Muscle layer of colon (tissue), 2 donors: ENCODE data around the gene SCML1.

ENCODE experiments used
- H3K27ac ChIP-seq: one replicate; pipeline ENCODE4 v1.7.0; 2013; ENCODE audit warnings: low read depth, mild to moderate bottlenecking, low read length, moderate library complexity
- H3K27me3 ChIP-seq, 2 donors: one replicate each; pipeline ENCODE4 v1.7.0; 2013; ENCODE audit warnings: low read length in 2 of 2, mild to moderate bottlenecking in 2 of 2; ENCODE audit not compliant: insufficient read depth in 2 of 2, control insufficient read depth in 1 of 2
- H3K36me3 ChIP-seq: one replicate; pipeline ENCODE4 v1.7.0; 2013; ENCODE audit warnings: mild to moderate bottlenecking, low read length; ENCODE audit not compliant: insufficient read depth
- H3K4me1 ChIP-seq: one replicate; pipeline ENCODE4 v1.7.0; 2013; ENCODE audit warnings: mild to moderate bottlenecking, low read length; ENCODE audit not compliant: insufficient read depth
- H3K4me3 ChIP-seq, 2 donors: one replicate each; pipeline ENCODE4 v1.7.0; 2013; ENCODE audit warnings: low read length in 2 of 2, low read depth in 1 of 2, mild to moderate bottlenecking in 1 of 2, moderate library complexity in 1 of 2
- H3K9ac ChIP-seq: one replicate; pipeline ENCODE4 v1.7.0; 2013; ENCODE audit warnings: low read length
- H3K9me3 ChIP-seq: one replicate; pipeline ENCODE4 v1.7.0; 2013; ENCODE audit warnings: mild to moderate bottlenecking, low read length
- donor health status: abdominal sarcoma.
- donor health status: Adenocarcinoma of cecum.

Gene SCML1

GRCh38 chrX:17713288-17713687, 24.0 kb upstream of the SCML1 start:
- Histone ChIP-seq H3K9ac (no peak overlapping the region), H3K9me3 (no peaks in the 10 kb centered on the region), H3K27ac (no peak overlapping the region), H3K27me3 (no peaks in the 10 kb centered on the region), H3K4me3 (no peak overlapping the region), H3K4me1 (peaks cover 6% of the 10 kb centered on the region), H3K36me3 (no peaks in the 10 kb centered on the region)

GRCh38 chrX:17718649-17719165, 18.6 kb upstream of the SCML1 start:
- no peak overlapping the region for H3K9ac ChIP-seq
- H3K9me3 ChIP-seq, result no peaks in the 10 kb centered on the region
- H3K27me3 ChIP-seq, result no peaks in the 10 kb centered on the region
- no peak overlapping the region for H3K27ac ChIP-seq
- H3K4me3 ChIP-seq, result no peak overlapping the region
- H3K36me3 ChIP-seq, result no peaks in the 10 kb centered on the region
- no peaks in the 10 kb centered on the region for H3K4me1 ChIP-seq

- no peaks in the 10 kb centered on the region for H3K27me3 ChIP-seq
- H3K36me3 ChIP-seq, result no peaks in the 10 kb centered on the region
- H3K27ac ChIP-seq, result no peak overlapping the region
- H3K4me1 ChIP-seq, result no peaks in the 10 kb centered on the region
- H3K4me3 ChIP-seq, result no peak overlapping the region
- no peak overlapping the region for H3K9ac ChIP-seq
- H3K9me3 ChIP-seq, result no peaks in the 10 kb centered on the region
These were observed 17.6 kb upstream of the SCML1 start for GRCh38 chrX:17719711-17720110.

- Histone ChIP-seq H3K27me3 (peaks cover 0 to 5% of the 10 kb centered on the region in 2 donors), H3K27ac (no peak overlapping the region), H3K36me3 (no peaks in the 10 kb centered on the region), H3K4me3 (no peak overlapping the region), H3K4me1 (no peaks in the 10 kb centered on the region), H3K9me3 (no peaks in the 10 kb centered on the region), H3K9ac (no peak overlapping the region)
These were observed 15.6 kb upstream of the SCML1 start for GRCh38 chrX:17721715-17722114.

- Histone ChIP-seq H3K4me1 (no peaks in the 10 kb centered on the region), H3K27me3 (peaks cover 0 to 5% of the 10 kb centered on the region in 2 donors), H3K9ac (no peak overlapping the region), H3K4me3 (no peak overlapping the region), H3K9me3 (no peaks in the 10 kb centered on the region), H3K36me3 (peaks cover 8% of the 10 kb centered on the region), H3K27ac (no peak overlapping the region)
These were observed 12.1 kb upstream of the SCML1 start for GRCh38 chrX:17725181-17725580.

GRCh38 chrX:17732138-17732783, 5.0 kb upstream of the SCML1 start:
- Histone ChIP-seq H3K36me3 (peaks cover 8% of the 10 kb centered on the region), H3K9ac (no peak overlapping the region), H3K4me3 (no peak overlapping the region), H3K9me3 (no peaks in the 10 kb centered on the region), H3K27me3 (no peaks in the 10 kb centered on the region), H3K27ac (no peak overlapping the region), H3K4me1 (no peaks in the 10 kb centered on the region)

GRCh38 chrX:17735406-17735805, 1.9 kb upstream of the SCML1 start:
- Histone ChIP-seq H3K27me3 (peaks cover 0 to 4% of the 10 kb centered on the region in 2 donors), H3K4me1 (no peaks in the 10 kb centered on the region), H3K36me3 (no peaks in the 10 kb centered on the region), H3K9ac (no peak overlapping the region), H3K9me3 (no peaks in the 10 kb centered on the region), H3K27ac (peak overlapping the region; percentile 3), H3K4me3 (no peak overlapping the region)

DNA sequence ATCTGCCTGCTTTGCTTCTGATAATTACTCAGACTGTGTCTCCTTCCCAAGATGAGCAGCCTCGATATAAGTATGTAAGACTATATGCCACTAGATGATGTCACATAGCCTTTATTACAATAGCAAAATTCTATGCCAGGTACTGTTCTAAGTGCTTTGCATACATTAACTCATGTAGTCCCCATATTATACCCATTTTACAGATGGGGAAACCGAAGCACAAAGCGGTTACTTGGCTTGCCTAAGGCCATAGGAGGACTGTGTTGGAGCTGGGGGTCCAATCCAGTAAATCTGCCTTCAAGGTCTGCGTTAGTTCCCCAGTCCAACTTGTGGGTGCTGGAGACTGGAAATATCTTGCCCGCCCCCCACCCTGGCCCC, 826 bp upstream of the SCML1 start:
- H3K36me3 ChIP-seq, result no peaks in the 10 kb centered on the region
- H3K4me1 ChIP-seq, result no peaks in the 10 kb centered on the region
- no peaks in the 10 kb centered on the region for H3K9me3 ChIP-seq
- peaks cover 4 to 5% of the 10 kb centered on the region in 2 donors for H3K27me3 ChIP-seq
- H3K4me3 ChIP-seq, result peak overlapping the region in 1 of 2 donors; percentile 39
- H3K27ac ChIP-seq, result peak overlapping the region; percentile 35
- no peak overlapping the region for H3K9ac ChIP-seq

DNA sequence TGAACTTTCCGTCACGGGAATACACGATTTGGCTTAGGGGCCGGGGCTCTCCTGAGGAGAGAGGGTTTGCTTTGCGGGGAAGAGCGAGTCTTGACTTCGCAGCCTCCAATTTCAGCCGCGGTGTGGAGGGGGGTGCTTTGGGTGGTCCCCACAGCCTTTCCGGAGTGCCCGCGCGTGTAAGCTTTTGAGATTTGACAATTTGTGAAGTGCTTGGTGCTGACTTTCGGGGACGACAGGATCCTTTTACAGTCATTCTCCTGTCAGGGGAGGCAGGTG, 355 bp downstream of the SCML1 start:
- no peaks in the 10 kb centered on the region for H3K36me3 ChIP-seq
- H3K4me3 ChIP-seq, result peak overlapping the region; percentile 36 to 70
- peak overlapping the region; percentile 66 for H3K9ac ChIP-seq
- H3K27me3 ChIP-seq, result peaks cover 4 to 6% of the 10 kb centered on the region in 2 donors
- H3K4me1 ChIP-seq, result no peaks in the 10 kb centered on the region
- H3K27ac ChIP-seq, result peak overlapping the region; percentile 89
- no peaks in the 10 kb centered on the region for H3K9me3 ChIP-seq

GRCh38 chrX:17737986-17738713, 857 bp downstream of the SCML1 start:
- H3K27me3 ChIP-seq, result peaks cover 4 to 6% of the 10 kb centered on the region in 2 donors
- no peaks in the 10 kb centered on the region for H3K9me3 ChIP-seq
- H3K36me3 ChIP-seq, result no peaks in the 10 kb centered on the region
- H3K9ac ChIP-seq, result peak overlapping the region; percentile 66
- peak overlapping the region; percentile 89 for H3K27ac ChIP-seq
- peak overlapping the region; percentile 36 to 70 for H3K4me3 ChIP-seq
- no peaks in the 10 kb centered on the region for H3K4me1 ChIP-seq

DNA sequence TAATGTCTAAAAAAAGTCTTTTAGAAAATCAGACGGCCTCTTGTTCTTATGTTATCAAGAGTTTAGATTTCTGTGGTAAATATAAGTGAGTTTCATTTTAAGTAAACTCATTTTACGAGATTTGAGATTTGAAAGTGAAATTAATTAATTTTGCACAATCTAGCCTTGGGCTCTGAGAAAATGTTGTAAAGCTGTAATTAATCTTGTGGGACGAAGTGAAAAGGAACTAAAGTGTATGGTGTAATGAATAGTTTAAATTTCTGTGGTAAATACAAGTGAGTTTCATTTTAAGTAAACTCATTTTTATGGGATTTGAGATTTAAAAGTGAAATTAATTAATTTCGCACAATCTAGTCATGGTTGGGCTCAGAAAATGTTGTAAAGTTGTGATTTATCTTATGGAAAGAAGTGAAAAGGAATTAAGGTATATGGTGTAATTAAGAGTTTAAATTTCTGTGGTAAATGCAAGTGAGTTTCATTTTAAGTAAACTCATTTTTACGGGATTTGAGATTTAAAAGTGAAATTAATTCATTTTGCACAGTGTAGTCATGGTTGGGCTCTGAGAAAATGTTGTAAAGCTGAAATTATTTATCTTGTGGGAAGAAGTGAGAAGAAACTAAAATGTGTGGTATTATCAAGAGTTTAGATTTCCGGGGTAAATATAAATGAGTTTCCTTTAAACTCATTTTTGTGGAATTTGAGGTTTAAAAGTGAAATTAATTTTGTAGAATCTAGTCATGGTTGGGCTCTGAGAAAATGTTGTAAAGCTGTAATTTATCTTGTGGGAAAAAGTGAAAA, 1.6 kb downstream of the SCML1 start:
- no peak overlapping the region for H3K27ac ChIP-seq
- no peaks in the 10 kb centered on the region for H3K4me1 ChIP-seq
- H3K36me3 ChIP-seq, result no peaks in the 10 kb centered on the region
- H3K9me3 ChIP-seq, result no peaks in the 10 kb centered on the region
- peak overlapping the region; percentile 53 for H3K9ac ChIP-seq
- peaks cover 4 to 6% of the 10 kb centered on the region in 2 donors for H3K27me3 ChIP-seq
- peak overlapping the region in 1 of 2 donors; percentile 70 for H3K4me3 ChIP-seq
